ENCODE measurements around the gene KAZN. TPM values are rescaled to one million over a fixed set of nuclear protein-coding genes. Genes with fewer than 3 reads are reported as not detected.

The KAZN gene
- total RNA-seq, 2 donors from 2014 or later = 0.22 to 0.74 TPM

DNA sequence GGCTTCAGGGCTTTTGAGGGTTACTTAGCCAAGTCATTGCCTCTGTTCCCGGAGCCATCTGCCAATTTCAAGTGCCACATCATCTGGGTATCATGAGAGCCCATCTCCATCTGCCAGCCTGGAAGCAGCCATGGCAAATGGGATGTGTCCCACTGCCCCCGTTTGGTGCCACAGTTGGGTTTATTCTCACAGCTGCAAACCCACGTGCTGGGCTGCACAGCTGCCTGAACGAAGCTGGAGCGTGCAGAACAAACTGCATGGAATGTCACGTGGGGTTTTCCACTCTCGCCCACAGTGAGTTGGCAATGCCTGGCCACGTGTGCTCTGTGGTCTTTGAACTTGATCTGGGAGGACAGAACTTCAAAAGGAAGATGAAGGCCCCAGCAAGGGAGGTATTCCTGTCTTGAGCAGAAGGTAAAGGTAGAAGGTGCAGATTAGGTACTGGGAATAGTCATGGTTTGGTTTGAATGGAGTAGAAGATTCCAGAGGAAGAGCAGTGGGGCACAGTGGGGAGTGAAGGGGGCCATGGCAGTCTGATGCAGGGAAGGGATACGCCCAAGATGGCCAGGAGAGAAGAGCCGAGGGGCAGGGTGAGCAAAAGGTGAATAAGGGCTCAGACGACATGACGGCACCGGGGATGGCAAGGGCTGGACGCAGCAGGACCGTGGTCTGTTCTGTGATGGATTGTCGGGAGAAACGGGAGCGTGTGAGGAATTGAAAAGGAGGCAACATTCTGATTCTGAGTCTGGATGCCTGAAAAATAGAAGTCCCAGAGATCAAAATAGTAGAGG is 222.0 kb downstream of the KAZN start:
- H3K36me3 Mint-ChIP-seq (ENCODE audit: low read depth) = no peaks in the 10 kb centered on the region
- H3K4me3 Mint-ChIP-seq = no peak overlapping the region
- ATAC-seq (replicated peaks) = no peak
- no peak overlapping the region for H3K27ac Mint-ChIP-seq
- no peaks in the 10 kb centered on the region for H3K9me3 Mint-ChIP-seq
- no peaks in the 10 kb centered on the region for H3K4me1 Mint-ChIP-seq
- peaks cover 10% of the 10 kb centered on the region for H3K27me3 Mint-ChIP-seq

DNA sequence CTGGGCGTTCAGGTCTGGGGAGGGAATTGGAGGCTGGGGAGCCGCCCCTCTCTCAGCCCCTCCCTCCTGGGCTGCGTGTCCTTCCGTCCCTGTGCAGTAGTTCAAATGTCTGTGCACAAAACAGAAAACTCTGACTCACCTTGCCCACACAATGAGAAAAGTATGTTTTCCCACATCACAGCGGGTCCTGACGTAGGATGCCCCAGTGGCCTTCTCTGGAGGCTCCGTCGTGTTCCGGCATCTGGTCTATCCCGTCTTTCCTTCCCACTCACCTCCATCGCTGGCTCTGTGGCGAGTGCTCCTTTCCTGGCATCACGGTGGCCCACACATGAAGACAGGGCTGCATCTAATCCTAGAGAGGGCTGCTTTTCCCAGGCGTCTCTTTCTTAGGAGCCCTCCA is 224.0 kb downstream of the KAZN start:
- no peak overlapping the region for H3K4me3 Mint-ChIP-seq
- H3K36me3 Mint-ChIP-seq (ENCODE audit: low read depth) = no peaks in the 10 kb centered on the region
- no peaks in the 10 kb centered on the region for H3K4me1 Mint-ChIP-seq
- no peak for ATAC-seq (replicated peaks)
- H3K27me3 Mint-ChIP-seq = peaks cover 9% of the 10 kb centered on the region
- no peak overlapping the region for H3K27ac Mint-ChIP-seq
- H3K9me3 Mint-ChIP-seq = no peaks in the 10 kb centered on the region

DNA sequence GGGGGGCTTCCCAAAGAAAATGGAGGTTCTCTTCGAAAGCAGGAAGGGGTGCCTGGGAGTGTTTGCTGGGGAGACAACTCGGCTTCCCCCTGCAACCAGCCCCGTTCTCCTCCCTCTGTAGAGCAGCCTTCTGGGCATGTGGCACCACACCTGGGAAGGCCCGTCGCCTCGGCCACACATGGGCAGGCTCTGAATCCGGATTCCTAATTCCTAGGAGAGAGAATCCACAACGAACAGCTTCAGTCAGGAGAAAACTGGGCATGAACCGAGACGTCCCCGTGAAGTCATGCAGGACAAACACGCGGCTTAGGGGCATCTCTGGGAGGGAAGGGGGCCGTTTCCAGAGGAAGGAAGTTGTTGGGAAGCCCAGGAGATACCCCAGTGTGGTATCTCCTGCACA is 224.5 kb downstream of the KAZN start:
- no peaks in the 10 kb centered on the region for H3K4me1 Mint-ChIP-seq
- no peak overlapping the region for H3K4me3 Mint-ChIP-seq
- H3K36me3 Mint-ChIP-seq (ENCODE audit: low read depth) = no peaks in the 10 kb centered on the region
- peaks cover 9% of the 10 kb centered on the region for H3K27me3 Mint-ChIP-seq
- no peaks in the 10 kb centered on the region for H3K9me3 Mint-ChIP-seq
- no peak for ATAC-seq (replicated peaks)
- H3K27ac Mint-ChIP-seq = no peak overlapping the region

DNA sequence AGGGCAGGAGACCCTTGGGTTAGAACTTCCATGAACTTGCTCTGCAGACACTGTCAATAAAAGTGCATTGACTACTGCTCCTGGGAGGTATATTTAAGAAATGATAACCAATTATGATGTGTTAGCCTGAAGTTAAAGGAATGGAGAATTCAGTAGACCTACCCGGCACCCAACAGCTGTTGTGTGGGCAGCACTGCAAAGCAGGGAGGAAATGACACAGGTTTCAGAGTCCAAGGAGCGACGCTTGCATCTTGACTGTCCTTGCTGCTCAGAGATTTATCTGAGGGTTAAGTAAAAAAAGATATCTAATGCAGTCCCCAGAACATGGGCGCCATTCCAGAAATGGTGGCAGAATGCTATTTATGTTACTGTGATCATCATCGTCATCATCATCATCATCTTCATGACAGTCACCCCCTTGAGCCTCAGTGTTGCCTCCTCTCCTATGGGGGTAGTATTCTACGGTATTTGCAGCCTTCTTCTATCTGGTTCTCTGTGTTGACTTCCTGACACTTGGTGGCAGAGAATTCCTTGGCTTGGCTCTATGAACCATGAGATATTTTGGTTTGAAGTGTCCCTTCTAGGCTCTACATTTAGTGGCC is 225.9 kb downstream of the KAZN start:
- no peak for ATAC-seq (replicated peaks)
- Mint-ChIP-seq H3K4me1 (no peaks in the 10 kb centered on the region), H3K27me3 (peaks cover 12% of the 10 kb centered on the region), H3K4me3 (no peak overlapping the region), H3K9me3 (no peaks in the 10 kb centered on the region), H3K27ac (no peak overlapping the region), H3K36me3 (ENCODE audit: low read depth) (no peaks in the 10 kb centered on the region)

DNA sequence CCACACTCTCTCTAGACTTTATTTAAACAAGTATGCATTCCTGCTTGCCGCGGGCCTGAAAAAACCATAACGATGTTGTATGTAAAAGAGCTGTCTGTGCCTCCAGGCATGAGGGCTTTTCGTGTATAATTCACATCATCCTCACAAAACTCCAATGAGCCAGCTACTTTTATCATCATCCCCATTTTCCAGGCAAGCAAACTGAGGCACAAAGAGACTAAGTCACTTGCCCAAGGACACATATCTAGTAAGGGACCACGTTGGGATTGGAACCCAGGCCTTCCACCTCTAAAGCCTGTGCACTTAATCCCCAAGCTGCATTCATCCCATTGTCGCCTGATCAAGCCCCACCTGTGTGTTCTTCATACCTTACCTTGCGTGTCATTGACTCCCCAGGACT is 226.9 kb downstream of the KAZN start:
- no peak for ATAC-seq (replicated peaks)
- H3K27ac Mint-ChIP-seq = no peak overlapping the region
- no peak overlapping the region for H3K4me3 Mint-ChIP-seq
- peaks cover 12% of the 10 kb centered on the region for H3K27me3 Mint-ChIP-seq
- no peaks in the 10 kb centered on the region for H3K36me3 Mint-ChIP-seq (ENCODE audit: low read depth)
- H3K9me3 Mint-ChIP-seq = no peaks in the 10 kb centered on the region
- no peaks in the 10 kb centered on the region for H3K4me1 Mint-ChIP-seq

DNA sequence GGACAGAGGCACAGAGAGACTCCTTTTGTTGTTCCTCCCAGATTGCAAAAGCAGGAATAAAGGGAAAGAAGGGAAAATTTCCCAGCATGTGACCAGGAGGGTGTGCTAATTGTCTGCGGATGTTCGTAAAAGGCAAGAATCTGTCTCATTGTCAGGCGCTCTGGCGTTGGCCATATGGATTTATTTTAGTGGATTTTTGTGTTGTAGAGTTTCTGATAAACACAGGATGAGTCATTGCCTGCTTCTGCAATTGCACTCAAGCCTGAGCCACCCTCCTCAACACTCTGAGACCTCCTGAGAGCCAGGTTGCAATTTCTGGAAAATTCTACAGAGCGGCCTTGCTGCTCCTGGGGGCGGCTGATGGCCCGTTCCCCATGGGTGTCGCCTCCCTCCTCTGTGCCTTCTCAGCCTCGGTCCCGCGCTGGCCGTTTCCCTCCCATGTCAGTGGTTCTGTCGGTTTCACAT is 227.7 kb downstream of the KAZN start:
- no peaks in the 10 kb centered on the region for H3K36me3 Mint-ChIP-seq (ENCODE audit: low read depth)
- H3K27me3 Mint-ChIP-seq = peaks cover 9% of the 10 kb centered on the region
- H3K4me1 Mint-ChIP-seq = no peaks in the 10 kb centered on the region
- no peak overlapping the region for H3K27ac Mint-ChIP-seq
- no peak overlapping the region for H3K4me3 Mint-ChIP-seq
- H3K9me3 Mint-ChIP-seq = no peaks in the 10 kb centered on the region
- no peak for ATAC-seq (replicated peaks)

DNA sequence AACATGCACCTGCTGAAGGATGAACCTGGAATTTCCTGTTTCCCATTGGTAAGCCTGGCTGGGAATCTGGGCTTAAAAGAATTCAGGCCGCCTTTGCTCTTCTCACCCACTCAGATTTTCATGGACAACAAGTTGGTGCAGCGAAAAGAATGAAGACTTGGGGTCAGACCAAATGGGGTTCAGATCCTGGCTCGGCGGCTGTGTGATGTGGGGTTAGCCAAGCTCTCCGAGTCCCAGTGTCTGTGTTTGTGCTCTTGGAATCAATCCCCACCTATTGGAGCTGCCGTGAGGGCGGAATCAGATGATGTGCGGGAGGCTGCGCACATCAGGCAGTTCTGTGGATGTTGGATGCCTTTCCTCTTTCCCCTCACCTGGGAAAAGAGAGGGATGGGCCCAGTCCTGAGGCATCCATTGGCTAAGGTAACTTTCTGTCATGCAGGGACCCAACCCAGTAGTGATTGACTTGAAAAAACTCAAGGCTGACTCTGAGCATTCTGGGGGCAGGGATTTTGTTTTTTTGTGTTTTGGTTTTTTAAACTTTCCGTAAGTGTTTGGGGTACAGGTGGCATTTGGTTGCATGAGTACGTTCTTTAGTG is 228.3 kb downstream of the KAZN start:
- Mint-ChIP-seq H3K4me3 (no peak overlapping the region), H3K27ac (no peak overlapping the region), H3K9me3 (no peaks in the 10 kb centered on the region), H3K36me3 (ENCODE audit: low read depth) (no peaks in the 10 kb centered on the region), H3K27me3 (peaks cover 9% of the 10 kb centered on the region), H3K4me1 (no peaks in the 10 kb centered on the region)
- no peak for ATAC-seq (replicated peaks)

DNA sequence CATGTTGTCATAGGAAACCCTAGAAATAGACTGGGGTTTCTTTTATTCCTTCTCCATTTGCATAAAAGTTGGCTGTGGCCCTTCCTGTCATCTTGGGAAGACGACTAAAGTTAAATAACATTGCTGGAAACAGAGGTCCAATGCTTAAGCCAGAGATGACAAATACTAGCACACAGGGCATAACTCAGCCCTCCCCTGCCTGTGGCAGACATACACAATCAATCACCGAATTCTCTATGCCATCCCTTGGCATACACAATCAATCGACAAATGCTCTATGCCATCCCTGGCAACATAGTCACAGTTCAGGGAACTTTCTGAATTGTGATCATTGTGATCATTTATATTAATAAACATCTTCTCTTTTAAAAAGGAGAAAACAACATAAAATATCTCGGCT is 229.4 kb downstream of the KAZN start:
- Mint-ChIP-seq H3K9me3 (no peaks in the 10 kb centered on the region), H3K27ac (no peak overlapping the region), H3K4me1 (no peaks in the 10 kb centered on the region), H3K36me3 (ENCODE audit: low read depth) (no peaks in the 10 kb centered on the region), H3K4me3 (no peak overlapping the region), H3K27me3 (peaks cover 9% of the 10 kb centered on the region)
- no peak for ATAC-seq (replicated peaks)

DNA sequence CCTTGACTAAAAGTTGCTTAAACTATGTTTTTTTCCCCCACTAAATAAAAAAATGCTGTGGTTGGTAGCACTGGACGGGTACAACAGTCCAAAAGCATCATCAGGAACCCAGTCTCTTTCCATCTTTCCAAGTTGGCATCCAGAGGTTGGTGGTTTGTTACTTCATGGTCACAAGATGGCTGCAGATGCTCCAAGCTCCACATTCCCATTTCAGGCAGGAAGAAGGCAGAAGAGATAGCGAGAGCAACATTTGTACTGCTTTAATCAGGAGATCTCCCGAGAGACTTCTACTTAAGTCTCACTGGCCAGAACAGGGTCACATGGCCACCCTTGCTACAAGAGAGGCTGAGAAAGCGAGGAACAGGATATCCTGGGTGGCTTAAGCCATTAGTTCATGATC is 230.2 kb downstream of the KAZN start:
- Mint-ChIP-seq H3K4me1 (no peaks in the 10 kb centered on the region), H3K36me3 (ENCODE audit: low read depth) (no peaks in the 10 kb centered on the region), H3K4me3 (no peak overlapping the region), H3K9me3 (no peaks in the 10 kb centered on the region), H3K27me3 (peaks cover 9% of the 10 kb centered on the region), H3K27ac (no peak overlapping the region)
- no peak for ATAC-seq (replicated peaks)

DNA sequence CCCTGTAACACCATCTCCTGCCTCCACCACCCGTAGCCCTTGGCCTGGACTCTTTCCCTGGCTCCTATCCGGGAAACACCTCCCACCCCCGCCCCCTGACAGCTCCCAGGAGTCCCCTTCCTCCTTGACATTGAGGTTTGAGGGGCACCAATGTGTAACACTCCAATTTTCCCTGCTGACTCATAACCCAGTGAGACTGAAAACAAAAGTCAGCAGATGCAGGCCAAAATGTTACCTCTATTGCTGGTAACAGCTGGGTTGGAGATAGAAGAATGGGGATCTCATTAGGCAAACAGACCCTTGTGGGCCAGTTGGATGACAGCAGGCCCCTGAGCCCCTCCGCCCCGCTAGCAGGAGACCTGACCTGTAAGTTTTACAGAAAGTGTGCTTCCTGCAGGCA is 237.2 kb downstream of the KAZN start:
- ATAC-seq (replicated peaks) = no peak
- peaks cover 20% of the 10 kb centered on the region for H3K27me3 Mint-ChIP-seq

DNA sequence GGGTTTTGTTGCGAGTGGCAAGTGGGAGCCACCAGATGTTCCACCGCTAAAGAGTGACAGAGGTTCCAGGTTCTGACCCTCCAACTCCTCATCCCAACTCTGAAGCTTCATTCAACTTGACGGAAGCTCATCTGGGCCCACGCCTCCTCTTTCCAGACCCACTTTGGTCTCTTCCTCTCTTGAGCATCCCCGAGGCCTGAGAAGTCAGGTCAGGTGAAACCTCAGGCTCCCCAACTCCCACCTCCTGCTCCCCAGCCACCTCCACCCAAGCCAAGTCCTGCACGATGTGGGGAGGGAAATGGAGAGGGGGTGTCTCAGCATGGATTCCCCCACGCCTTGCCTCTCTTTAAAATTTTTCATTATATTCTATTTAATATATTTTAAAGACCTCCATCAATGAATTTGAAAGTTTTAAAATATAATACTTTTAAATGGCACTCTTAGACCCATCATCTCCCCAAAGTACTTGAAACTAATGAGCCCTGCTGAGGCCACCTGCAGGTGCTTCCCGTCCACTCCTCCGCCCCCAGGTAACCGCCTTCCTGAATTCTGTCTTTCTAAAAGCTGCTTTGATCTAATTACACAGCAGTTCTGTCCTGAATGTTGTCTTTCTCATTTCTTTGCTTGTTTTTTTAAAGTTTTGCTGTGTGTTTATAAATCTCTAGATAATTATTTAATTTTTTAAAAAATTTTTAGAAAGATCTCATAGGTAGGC is 238.1 kb downstream of the KAZN start:
- Mint-ChIP-seq H3K27me3 (peaks cover 24% of the 10 kb centered on the region), H3K36me3 (ENCODE audit: low read depth) (no peaks in the 10 kb centered on the region)
- no peak for ATAC-seq (replicated peaks)

More for the DNA sequence above, 237.2 kb downstream of the KAZN start:
- H3K36me3 Mint-ChIP-seq (ENCODE audit: low read depth) = no peaks in the 10 kb centered on the region
- H3K4me1 Mint-ChIP-seq = no peaks in the 10 kb centered on the region
- H3K9me3 Mint-ChIP-seq = peaks cover 6% of the 10 kb centered on the region
- no peak overlapping the region for H3K4me3 Mint-ChIP-seq
- H3K27ac Mint-ChIP-seq = no peak overlapping the region

DNA sequence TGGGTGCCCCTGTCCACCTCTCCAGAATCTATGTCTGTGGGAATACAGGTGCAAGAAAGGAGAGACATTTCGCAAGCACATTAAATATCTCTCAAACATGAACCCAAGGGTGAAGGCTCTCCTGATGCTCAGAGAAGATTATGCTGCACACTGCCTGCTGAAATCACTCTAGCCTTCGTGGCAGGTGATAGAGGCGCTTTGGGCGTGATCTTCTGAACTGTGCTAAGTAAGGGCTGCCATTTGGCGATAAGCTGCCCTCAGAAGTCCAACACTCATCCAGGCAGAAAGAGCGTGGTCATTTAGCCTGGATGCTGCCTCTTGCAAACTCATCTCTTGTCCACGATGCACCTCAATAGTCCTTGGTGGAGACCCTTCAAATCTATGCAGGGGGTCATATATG is 241.9 kb downstream of the KAZN start:
- ATAC-seq (replicated peaks) = no peak
- Mint-ChIP-seq H3K4me1 (no peaks in the 10 kb centered on the region), H3K36me3 (ENCODE audit: low read depth) (no peaks in the 10 kb centered on the region)

More for the DNA sequence above, 238.1 kb downstream of the KAZN start:
- Mint-ChIP-seq H3K9me3 (peaks cover 9% of the 10 kb centered on the region), H3K27ac (no peak overlapping the region), H3K4me1 (no peaks in the 10 kb centered on the region), H3K4me3 (no peak overlapping the region)

DNA sequence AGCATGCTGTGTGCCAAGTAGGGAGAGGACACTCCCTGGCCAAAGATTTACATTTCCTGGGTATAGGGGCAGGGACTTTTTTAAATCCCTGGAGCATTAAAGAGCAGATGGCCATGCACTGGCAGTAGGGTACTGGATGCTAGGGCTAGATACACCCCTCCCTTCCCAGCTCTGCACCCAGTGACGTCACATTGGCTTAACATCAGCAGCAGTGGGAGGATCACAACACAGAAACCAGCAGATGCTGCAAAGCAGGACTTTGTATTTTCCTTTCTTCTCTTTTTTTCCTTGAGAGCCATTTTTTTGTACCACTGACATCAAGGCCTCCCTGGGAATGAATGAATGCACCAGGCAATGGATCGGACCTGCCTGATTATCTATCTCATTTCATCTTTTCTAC is 243.0 kb downstream of the KAZN start:
- no peak overlapping the region for H3K27ac Mint-ChIP-seq
- peaks cover 28% of the 10 kb centered on the region for H3K9me3 Mint-ChIP-seq
- H3K36me3 Mint-ChIP-seq (ENCODE audit: low read depth) = no peaks in the 10 kb centered on the region
- no peak for ATAC-seq (replicated peaks)
- H3K4me3 Mint-ChIP-seq = no peak overlapping the region
- no peaks in the 10 kb centered on the region for H3K4me1 Mint-ChIP-seq
- H3K27me3 Mint-ChIP-seq = peaks cover 45% of the 10 kb centered on the region

More for the DNA sequence above, 241.9 kb downstream of the KAZN start:
- Mint-ChIP-seq H3K9me3 (peaks cover 24% of the 10 kb centered on the region), H3K4me3 (no peak overlapping the region), H3K27ac (no peak overlapping the region), H3K27me3 (peaks cover 41% of the 10 kb centered on the region)

DNA sequence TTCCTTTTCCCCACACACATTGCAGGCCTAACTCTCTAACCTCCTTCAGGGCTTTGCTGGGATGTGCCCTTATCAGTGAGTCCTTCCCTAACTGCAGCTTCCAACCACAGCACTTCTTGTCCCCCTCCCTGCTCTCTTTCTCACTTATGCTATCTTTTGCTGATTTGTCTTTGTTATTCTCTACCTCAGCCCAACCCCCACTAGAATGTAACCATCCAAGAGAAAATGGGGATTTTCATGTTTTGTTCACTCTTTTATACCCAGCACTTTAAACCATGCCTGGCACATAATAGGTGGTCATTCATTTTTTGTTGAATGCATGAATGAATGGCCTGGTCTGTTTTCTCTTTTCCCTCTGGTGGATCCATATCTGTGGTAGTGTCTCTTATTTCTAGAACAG is 243.5 kb downstream of the KAZN start:
- Mint-ChIP-seq H3K27me3 (peaks cover 43% of the 10 kb centered on the region), H3K27ac (no peak overlapping the region), H3K36me3 (ENCODE audit: low read depth) (no peaks in the 10 kb centered on the region), H3K4me1 (no peaks in the 10 kb centered on the region), H3K4me3 (no peak overlapping the region), H3K9me3 (peaks cover 28% of the 10 kb centered on the region)
- ATAC-seq (replicated peaks) = no peak
